Activated T-cell treated with anti-CD3 and anti-CD28 coated beads for 1 hour (primary cell): ENCODE measurements around the gene MICAL3.
"Not testable (repeated sequence)": the region's sequence is repeated elsewhere in the genome, so short reads cannot be mapped to it uniquely, and the experiment has no call there.

Experiments
- DNase-seq: peaks from one replicate; pipeline ENCODE4 v3.0.0-alpha.2; 2020; ENCODE audit warnings: low read depth

MICAL3 gene

DNA sequence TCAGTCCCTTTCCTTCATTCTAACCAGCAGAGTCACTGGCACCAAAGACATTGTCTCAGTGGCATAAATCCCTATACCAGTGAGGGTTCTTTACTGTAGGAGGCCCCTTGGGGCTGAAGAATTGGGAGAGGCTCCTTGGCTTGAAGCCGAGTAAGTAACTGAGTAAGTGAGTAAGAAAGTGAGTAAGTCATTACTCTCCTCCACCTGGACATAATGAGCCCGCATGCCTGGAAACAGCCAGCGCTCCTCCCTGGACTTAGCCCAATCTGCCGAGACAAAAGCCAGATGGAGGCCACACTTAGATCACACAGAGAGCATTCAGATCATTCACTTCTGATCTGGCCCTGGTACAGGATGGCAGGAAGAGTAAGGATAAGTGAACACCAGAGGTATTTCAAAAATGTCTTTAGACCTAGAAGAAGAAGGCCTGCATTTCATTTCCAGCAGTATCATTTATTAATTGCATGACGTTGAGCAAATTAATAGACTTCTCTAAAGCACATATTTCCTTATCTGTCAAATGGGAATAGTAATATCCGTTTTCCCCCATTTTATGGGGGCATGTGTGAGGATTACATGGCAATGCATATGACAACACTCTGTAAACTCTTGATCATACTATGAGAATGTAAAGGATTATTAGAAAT lies 8.2 kb upstream of the MICAL3 start:
- DNase-seq: no peak

DNA sequence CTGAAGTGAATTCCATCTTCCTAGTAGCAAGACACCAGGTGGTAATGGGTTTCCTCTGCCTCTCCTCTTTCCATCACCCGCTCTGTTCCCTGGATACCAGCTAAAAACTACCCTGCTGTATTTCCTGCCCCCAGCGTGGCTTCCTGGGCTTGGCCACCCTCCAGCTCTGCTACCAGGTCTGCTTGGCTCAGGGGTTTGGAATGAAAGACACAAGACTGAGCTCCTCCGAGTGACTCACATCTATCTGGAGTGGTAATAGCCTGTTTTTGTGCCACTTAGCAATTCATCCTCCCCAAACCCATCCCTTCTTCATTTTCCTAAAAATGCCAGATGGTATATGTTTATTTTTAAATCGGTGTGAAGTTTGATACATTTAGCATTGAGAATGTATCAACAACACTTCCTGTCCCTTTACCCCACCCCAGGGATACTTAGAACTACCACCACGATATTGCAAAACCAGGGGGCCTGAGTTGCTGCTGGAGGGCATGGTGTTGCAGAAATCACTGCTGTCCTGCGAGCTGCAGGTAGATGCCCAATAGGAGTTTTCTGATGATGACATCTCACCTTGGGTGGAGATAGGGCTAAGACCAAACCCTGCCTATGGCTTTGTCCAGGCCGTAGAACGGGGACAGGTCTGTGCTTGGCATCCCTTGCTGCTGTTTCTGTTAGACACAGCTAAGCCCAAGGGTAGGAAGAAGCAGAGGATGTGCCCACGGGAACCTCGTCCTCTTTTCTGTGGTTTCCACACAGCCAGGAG lies 7.5 kb upstream of the MICAL3 start:
- DNase-seq: no peak

DNA sequence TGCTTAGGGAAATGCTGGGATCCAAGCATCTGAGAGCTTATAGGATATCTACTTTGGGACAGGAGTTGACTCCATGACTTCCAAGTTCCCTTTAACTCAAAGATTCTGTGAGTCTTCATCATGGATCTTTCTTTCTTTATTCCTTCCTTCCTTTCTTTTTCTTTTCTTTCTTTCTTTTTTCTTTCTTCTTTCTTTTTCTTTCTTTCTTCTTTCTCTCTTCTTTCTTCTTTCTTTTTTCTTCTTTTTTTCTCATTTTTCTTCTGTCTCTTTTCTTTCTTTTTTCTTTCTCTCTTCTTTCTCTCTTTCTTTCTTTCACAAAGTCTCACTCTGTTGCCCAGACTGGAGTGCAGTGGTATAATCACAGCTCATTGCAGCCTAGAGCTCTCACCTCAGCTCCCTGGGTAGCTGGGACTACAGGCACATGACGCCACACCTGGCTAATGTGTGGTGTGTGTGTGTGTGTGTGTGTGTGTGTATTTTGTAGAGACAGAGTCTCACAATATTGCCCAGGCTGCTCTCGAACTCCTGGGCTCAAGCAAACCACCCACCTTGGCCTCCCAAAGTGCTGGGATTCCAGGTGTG lies 5.4 kb upstream of the MICAL3 start:
- DNase-seq: no peak

- no peak for DNase-seq
These were observed 4.6 kb upstream of the MICAL3 start for GRCh38 chr22:18028817-18029527.

DNA sequence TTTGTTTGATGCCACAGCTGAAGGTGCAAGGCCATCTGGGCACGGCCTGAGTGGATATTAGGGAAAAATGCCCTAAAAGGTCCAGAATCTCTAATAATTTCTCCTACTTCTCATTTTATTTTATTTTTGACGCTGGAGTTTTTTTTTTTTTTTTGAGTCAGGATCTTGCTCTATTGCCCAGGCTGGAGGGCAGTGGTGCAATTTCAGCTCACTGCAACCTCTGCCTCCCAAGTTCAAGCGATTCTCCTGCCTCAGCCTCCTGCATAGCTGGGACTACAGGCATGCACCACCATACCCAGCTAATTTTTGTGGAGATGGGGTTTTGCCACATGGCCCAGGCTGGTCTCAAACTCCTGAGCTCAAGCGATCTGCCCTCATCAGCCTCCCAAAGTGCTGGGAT lies 1.5 kb upstream of the MICAL3 start:
- DNase-seq: not testable (repeated sequence)

GRCh38 chr22:18024956-18025720 lies 777 bp upstream of the MICAL3 start:
- DNase-seq: no peak

DNA sequence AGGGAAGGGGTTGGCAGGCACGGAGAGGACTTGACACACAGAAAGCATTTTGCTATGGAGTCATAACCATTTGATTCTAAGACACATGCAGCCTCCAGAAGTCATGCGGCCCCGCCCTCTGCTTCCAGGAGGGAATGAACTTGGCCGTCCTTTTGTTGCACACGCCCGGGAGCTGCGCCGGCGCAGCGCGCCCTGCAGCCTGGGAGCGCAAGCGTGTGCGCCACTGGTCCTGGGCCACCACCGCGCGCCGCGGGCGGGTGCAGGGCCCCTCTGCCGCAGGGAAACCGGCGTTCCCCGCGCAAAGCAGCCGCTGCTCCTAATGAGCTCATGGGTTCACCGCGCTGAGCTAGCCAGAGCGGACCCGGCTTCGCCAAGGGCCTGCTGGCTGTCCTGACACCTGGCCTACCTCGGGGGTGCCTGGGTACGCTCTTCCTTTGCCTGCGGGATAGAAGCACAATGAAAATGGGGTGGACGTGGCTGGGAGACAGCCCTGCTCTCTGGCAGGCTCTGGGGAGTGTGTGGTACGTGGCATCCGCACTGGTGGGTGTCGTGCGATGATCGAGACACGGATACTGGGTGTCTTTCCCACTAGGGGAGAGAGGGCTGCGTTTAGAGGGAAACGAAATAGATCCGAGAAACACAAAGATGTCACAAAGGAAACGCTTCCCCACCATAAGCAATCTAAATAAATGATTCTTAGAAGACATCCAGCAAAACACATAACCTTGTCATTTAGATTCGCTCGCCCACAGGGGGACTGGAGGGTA lies 669 bp downstream of the MICAL3 start:
- no peak for DNase-seq

DNA sequence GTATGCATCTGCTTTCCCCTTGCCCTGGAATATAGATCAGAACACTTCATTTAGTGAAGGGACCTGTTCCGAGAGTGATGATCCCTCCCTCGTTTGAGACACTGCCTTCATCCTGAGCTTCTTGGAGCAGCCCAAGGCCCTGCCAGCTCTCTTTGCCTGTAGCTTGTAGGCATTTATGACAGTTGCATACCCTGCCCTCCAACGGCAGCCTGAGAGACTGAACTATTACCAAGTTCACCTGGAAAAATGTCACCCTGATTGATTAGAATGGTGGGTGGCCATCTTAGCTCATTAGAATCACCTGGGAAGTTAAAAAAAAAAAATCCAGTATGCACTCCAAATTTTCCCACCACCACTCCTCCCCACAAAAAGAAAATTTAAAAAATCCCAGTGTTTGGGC lies 1.5 kb downstream of the MICAL3 start:
- no peak for DNase-seq

DNA sequence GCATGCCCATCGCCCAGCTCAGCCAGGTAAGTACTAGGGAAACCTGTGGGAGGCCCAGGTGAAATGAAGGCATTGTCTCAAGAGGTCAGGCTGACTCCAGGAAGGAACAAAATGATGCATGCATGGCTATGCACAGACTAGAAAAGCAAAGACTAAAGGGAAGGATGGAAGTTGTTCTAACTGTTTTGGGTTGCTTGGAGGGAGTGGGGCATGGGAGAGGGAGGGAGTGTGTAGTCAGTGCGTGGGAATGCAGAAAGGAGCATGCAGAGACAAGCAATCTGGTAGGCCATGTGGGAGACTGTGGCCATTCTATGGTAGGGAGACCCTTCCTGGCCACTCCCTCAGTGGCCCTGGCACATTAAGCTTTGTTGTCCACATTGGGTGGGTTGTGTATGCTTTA lies 2.9 kb downstream of the MICAL3 start:
- no peak for DNase-seq

- DNase-seq: not testable (repeated sequence)
These were observed 3.6 kb downstream of the MICAL3 start for GRCh38 chr22:18020743-18021142.

- no peak for DNase-seq
These were observed 10.4 kb downstream of the MICAL3 start for GRCh38 chr22:18013947-18014346.

- no peak for DNase-seq
These were observed 10.9 kb downstream of the MICAL3 start for GRCh38 chr22:18013436-18013835.

- DNase-seq: no peak
These were observed 11.8 kb downstream of the MICAL3 start for GRCh38 chr22:18012531-18012930.

DNA sequence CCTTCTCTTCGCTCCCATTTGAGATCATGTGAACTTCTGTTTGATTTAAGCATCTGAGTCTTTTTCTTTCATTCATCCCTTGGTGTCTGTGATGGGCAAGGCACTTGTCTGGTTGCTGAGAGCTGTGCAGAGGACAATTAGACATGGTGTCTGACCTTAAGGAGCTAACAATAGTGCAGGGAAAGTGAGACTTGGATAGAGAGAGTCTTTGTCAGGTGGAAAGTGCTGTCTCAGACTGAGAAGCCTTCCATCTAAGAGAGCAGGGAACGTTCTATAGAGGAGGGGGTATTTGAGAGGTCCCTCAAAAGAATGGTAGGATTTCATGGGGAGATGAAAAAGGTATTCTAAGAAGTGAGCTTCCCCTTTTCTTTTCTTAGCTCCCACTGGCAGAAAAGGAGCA lies 14.1 kb downstream of the MICAL3 start:
- no peak for DNase-seq

GRCh38 chr22:18008136-18008535 lies 16.2 kb downstream of the MICAL3 start:
- DNase-seq: no peak

DNA sequence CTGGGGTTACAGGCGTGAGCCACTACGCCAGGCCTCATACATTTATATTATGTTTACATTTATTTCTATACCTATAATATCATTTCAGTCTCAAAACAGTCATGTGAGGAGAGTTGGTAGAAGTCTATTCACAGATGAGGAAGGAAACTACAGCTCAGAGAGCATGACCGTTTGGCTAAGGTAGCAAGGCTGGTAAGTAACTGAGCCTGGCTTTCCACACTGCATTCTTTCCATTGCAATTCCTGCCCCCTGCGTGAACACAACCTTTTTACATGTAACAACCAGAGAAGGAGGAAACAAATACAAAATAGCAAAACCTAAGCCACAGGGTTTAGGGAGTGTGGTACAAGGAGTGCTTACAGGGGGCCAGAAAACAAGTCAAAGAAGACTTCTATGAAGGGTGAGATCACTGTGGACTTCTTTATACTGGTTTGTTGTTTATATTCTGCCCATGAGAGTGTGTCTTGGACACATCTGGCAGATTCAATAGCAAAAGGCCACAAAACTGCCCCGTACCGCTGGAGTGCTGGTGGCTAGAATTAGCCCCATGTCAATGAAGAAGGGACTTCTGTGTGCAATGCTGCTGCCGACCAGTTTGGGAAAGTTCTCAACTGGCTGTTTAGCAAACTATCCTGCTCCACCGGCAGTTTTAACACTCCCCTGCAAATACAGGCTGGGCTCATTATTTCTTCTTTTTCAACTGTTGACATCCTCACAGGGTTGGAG lies 19.0 kb downstream of the MICAL3 start:
- no peak for DNase-seq

DNA sequence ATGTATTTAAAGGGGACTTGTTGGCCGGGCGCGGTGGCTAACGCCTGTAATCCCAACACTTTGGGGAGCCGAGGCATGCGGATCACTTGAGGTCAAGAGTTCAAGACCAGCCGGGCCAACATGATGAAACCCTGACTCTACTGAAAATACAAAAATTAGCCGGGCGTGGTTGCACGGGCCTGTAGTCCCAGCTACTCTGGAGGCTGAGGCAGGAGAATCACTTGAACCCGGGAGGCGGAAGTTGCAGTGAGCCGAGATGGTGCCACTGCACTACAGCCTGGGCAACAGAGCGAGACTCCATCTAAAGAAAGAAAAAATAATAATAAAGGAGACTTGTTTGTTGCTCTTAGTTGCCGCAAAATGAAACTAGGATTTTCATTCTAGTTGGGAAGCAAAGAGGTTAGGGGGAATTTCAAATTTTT lies 22.5 kb downstream of the MICAL3 start:
- DNase-seq: not testable (repeated sequence)

DNA sequence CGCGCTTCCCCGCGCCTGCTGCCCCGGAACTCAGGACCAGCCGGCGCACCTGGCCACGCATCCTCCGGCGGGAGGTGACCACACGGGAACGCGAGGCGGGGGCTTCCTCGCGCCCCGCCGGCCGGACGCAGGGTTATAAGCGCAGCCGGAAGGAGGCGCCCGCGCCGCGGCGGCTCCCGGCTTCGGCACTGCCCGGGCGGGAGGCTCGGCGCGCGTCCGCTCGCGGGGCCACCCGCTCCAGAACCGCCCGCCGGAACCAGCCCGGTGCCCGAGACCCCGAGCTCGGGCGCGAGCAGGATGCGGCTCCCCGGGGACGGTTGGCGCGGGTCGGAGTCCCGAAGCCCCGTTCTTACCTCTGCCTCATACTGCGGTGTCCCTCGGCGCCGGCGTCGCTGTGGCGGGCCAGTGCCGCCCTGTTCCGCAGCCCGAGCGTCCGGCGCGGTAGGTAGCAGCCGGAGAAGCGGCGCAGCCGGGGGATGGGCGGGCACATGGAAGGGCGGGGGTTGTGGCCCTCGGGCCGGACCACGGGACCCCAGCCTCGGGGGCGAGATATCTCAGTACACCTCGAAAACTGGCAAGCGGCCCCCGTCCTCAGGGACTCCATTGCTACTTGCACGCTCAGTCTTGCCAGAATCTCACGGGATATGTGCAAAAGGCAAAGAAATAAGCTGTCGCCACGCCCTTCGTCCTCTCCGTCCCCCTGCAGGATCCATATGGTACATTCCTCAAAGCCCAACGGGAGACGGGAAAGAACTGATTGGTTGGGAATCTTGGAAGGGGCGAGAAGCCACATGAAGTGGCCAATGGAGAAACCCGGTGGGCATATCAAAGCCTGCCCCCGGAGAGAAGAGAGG lies 23.1 kb downstream of the MICAL3 start:
- DNase-seq: peak; percentile 31

DNA sequence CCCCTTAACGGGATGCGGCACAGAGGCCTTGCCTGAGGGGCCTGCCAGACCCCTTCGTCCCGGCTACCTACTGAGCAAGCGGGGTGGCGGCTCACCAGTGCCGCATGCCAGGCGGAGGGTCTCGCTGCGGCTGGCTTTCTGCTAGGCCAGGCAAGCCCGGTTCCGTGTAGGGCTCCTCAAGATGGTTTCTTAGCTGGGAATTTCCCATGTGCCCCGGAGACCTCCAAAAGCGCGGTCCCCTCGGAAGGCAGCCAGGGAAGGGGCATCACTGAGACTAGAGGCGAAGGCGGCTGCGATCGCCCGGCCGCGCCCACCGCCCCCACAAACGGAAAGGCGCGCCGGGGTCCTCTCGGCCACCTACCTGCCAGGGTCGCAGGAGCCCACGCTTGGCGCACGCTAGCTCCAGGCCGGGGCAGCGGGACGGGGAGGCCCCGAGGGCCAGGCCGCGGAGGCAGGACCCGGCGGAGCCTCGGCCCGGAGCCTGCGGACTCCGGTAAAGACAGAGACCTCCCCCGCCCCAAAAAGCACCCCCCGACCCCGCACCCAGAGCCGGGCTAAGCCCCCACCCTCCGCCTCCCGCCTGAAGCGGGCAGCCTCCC lies 23.8 kb downstream of the MICAL3 start:
- no peak for DNase-seq
